Heart right ventricle (tissue), 16 donors: ENCODE results near the gene CCDC90B. TPM values are rescaled to one million over a fixed set of nuclear protein-coding genes. Genes with fewer than 3 reads are reported as not detected.
A peak's percentile ranks its signal among the peaks of the same experiment; 100 is the strongest.

Source experiments
- ATAC-seq, 8 donors: fragments of 200-7000 bp; cut with Tn5 transposase; one replicate each; pipeline ENCODE4 v1.9.1; 2020; ENCODE audit warnings: mild to moderate bottlenecking in 8 of 8, moderate library complexity in 8 of 8, moderate number of reproducible peaks in 1 of 8
- DNase-seq, 2 donors: peaks; one replicate each; pipeline ENCODE4 v3.0.0-alpha.2; 2020
- H3K27ac ChIP-seq, 10 donors: fragments of 200-600 bp; sonication (generic) in 2 of 10; one replicate each; pipeline versions ENCODE4 v1.5.0 to v1.8.0; 2020 to 2022; ENCODE audit warnings: mild to moderate bottlenecking in 3 of 10
- H3K27me3 ChIP-seq, 7 donors: fragments of 200-600 bp; one replicate each; pipeline ENCODE4 v1.8.0; 2021 to 2022; ENCODE audit warnings: mild to moderate bottlenecking in 2 of 7
- H3K36me3 ChIP-seq, 9 donors: fragments of 200-600 bp; sonication (generic) in 1 of 9; one replicate each; pipeline versions ENCODE4 v1.5.0 to v1.8.0; 2020 to 2022; ENCODE audit warnings: mild to moderate bottlenecking in 2 of 9
- H3K4me1 ChIP-seq, 9 donors: fragments of 200-600 bp; sonication (generic) in 1 of 9; one replicate each; pipeline versions ENCODE4 v1.5.0 to v1.8.0; 2020 to 2022; ENCODE audit warnings: mild to moderate bottlenecking in 4 of 9
- H3K4me3 ChIP-seq, 10 donors: fragments of 200-600 bp; sonication (generic) in 2 of 10; one replicate each; pipeline versions ENCODE4 v1.5.0 to v1.8.0; 2020 to 2022; ENCODE audit warnings: mild to moderate bottlenecking in 7 of 10, moderate library complexity in 2 of 10
- H3K9me3 ChIP-seq, 11 donors: fragments of 200-600 bp in 10 of 11; sonication (generic) in 2 of 11; one replicate each; pipeline versions ENCODE4 v1.5.0 to v1.8.0; 2013 to 2022; ENCODE audit warnings: mild to moderate bottlenecking in 2 of 11, control low read depth in 1 of 11, moderate library complexity in 1 of 11
- WGBS, 2 donors: extraction: QIAGEN DNeasy Blood & Tissue Kit; methylation state at CpG; one replicate each; pipeline ENCODE4 v1.1.7; 2013; ENCODE audit warnings: inconsistent platforms in 1 of 2; 5-methylcytosine and 5-hydroxymethylcytosine counted together
- intact Hi-C, 10 donors: fragments of 100-400 bp; cut with DNase I; formaldehyde crosslinking; loops; one replicate each; pipeline versions ENCODE4 v1.11.1 to v1.14.2; 2022
- polyA plus RNA-seq, 2 donors: library from polyadenylated mRNA; stranded (reverse); fragments of 200-250 nt; gene quantifications; one replicate each; pipeline ENCODE4 v1.2.3, GENCODE V29; 2013
- total RNA-seq, 10 donors: library from RNA; stranded (reverse); fragmentation: NEBNext Ultra II Directional in 3 of 10; extraction: Animal tissue kit (Norgen Biotek cat#: 25700) in 3 of 10; gene quantifications; one replicate each; pipeline versions ENCODE4 v1.2.1 to v1.2.4, GENCODE V29; 2021 to 2023
- TF ChIP-seq, protein P1 (sequence below), 9 donors: fragments of 200-600 bp; sonication (generic) in 2 of 9; IDR thresholded peaks; one replicate each; pipeline versions ENCODE4 v1.5.0 to v1.8.0; 2021 to 2022; ENCODE audit warnings: antibody characterized with exemption in 9 of 9, mild to moderate bottlenecking in 5 of 9, moderate library complexity in 1 of 9
- donor health status: Arrhythmogenic right ventricular cardiomyopathy.
- donor health status: ischemic (EF 13 %, LVEDD 7.1; RV severe dilation, severe dysfunction).
- donor health status: healthy with polysubstance abuse.
- donor health status: DM: no; HTN: yes; CAD: no.
- donor health status: DM: no; HTN: no; CAD: no.
- donor health status: ischemic (EF 25% LVEDD 6.9; RV normal size, moderate dysfunction).
- donor health status: ischemic (EF 25% LVEDD 5.7; RV mildly dilated, moderate dysfunction).
- donor health status: healthy.
- donor health status: DM: yes; HTN: yes; CAD: no.
- donor health status: Ischemic cardiomyopathy.
- donor health status: ischemic (EF 35%, LVEDD 5.7; RV mildly dilated, moderate dysfunction).
- donor health status: nonischemic (EF 11% LVEDD 7.7; RV severe dilation, severe dysfunction).
- donor health status: DM: yes; HTN: yes; CAD: no.
- donor health status: PGD.
- donor health status: ischemic (EF 29% LVEDD 5.4; RV normal size, mild dysfunction).
- donor health status: nonischemic (EF 23%, LVEDD 6.1; RV moderate dilation, normal function).

The CCDC90B gene
- total and polyA plus RNA-seq, 12 donors = 14.7 to 34.3 (median 27.0) TPM

GRCh38 chr11:83293457-83293774, 7.2 kb upstream of the CCDC90B start:
- TF ChIP-seq, protein P1, sequence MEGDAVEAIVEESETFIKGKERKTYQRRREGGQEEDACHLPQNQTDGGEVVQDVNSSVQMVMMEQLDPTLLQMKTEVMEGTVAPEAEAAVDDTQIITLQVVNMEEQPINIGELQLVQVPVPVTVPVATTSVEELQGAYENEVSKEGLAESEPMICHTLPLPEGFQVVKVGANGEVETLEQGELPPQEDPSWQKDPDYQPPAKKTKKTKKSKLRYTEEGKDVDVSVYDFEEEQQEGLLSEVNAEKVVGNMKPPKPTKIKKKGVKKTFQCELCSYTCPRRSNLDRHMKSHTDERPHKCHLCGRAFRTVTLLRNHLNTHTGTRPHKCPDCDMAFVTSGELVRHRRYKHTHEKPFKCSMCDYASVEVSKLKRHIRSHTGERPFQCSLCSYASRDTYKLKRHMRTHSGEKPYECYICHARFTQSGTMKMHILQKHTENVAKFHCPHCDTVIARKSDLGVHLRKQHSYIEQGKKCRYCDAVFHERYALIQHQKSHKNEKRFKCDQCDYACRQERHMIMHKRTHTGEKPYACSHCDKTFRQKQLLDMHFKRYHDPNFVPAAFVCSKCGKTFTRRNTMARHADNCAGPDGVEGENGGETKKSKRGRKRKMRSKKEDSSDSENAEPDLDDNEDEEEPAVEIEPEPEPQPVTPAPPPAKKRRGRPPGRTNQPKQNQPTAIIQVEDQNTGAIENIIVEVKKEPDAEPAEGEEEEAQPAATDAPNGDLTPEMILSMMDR (IDR thresholded peaks at IDR 0.05) = no peak
- H3K27me3 ChIP-seq = no peaks in the 10 kb centered on the region
- intact Hi-C loops = loop anchor here (1.0 to 10.0 kb wide), 7 partner anchors 429 to 524 kb away; no protein-coding TSS in a partner anchor
- whole genome bisulfite sequencing, 2 donors = 80 to 83% methylated on average over 4 of the region's 4 CpGs
- DNase-seq (no peak), ATAC-seq (no peak)
- no peaks in the 10 kb centered on the region for H3K9me3 ChIP-seq
- no peaks in the 10 kb centered on the region for H3K36me3 ChIP-seq
- no peak overlapping the region for H3K27ac ChIP-seq
- peaks cover 0 to 3% (median 0%) of the 10 kb centered on the region in 9 donors for H3K4me1 ChIP-seq
- no peak overlapping the region for H3K4me3 ChIP-seq

DNA sequence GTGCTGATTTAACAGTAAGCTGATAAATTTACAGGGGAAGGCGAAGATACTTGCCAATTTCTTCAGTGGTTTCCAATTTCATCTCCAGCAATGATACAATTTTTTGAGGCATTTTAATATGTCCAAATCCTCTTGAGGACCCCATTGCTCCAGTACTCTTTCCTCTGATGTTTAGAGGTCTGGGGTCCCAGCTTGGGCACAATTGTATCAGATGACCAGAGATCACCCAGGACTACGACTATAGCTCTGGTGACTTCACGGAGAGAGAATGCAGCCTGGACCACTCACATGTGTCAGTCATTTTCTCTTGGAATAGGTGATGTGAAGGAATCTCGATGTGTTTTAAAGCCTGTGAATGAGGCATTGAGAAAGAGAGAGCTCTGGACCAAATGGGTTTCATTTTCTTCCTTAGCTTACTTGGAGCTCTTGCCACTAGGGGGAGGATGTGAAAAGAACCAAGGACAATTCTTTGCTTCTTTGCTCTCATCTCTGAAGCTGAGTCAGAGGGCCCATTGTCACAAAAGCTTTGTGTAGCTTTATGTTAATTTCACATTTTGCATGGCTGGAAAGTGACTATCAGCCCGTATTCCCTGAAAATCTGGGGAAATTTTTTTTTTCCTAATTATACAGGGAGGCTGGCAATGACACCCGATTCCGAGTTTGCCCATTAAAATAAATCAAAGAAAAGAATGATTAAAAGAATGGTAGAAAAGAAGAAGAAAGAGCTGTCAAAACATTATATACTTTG, 6.7 kb upstream of the CCDC90B start:
- intact Hi-C loops = loop anchor here (1.0 to 10.0 kb wide), 8 partner anchors 429 to 524 kb away; no protein-coding TSS in a partner anchor

GRCh38 chr11:83287631-83288030, 1.5 kb upstream of the CCDC90B start:
- Histone ChIP-seq H3K4me3 (no peak overlapping the region), H3K27me3 (no peaks in the 10 kb centered on the region), H3K9me3 (no peaks in the 10 kb centered on the region), H3K4me1 (peaks cover 0 to 28% (median 25%) of the 10 kb centered on the region in 9 donors), H3K27ac (no peak overlapping the region), H3K36me3 (no peaks in the 10 kb centered on the region)
- TF ChIP-seq, protein P1 (IDR thresholded peaks at IDR 0.05) = no peak
- intact Hi-C loops = loop anchor here in 2 of 10 donors (10.0 kb wide), 2 partner anchors 213 to 383 kb away; partner anchors contain the start of genes DDIAS (in 1 of the 2), PRCP (in 1 of the 2) and RAB30 (in 1 of the 2)
- no peak for DNase-seq
- ATAC-seq = no peak
- WGBS, 2 donors = 98% methylated on average over 6 of the region's 6 CpGs

More for the DNA sequence above, 6.7 kb upstream of the CCDC90B start:
- H3K27ac ChIP-seq = no peak overlapping the region
- H3K4me1 ChIP-seq = peaks cover 0 to 3% (median 0%) of the 10 kb centered on the region in 9 donors
- ATAC-seq (peak in 6 of 8 donors; percentile 51 to 77 (median 58)), DNase-seq (peak in 1 of 2 donors; percentile 33)
- peak overlapping the region in 1 of 10 donors; percentile 20 for H3K4me3 ChIP-seq
- no peaks in the 10 kb centered on the region for H3K27me3 ChIP-seq
- 43 to 48% methylated on average over 7 of the region's 7 CpGs for WGBS, 2 donors
- no peaks in the 10 kb centered on the region for H3K36me3 ChIP-seq
- TF ChIP-seq, protein P1 (IDR thresholded peaks at IDR 0.05) = peak; percentile 35 to 75 (median 68)
- no peaks in the 10 kb centered on the region for H3K9me3 ChIP-seq

DNA sequence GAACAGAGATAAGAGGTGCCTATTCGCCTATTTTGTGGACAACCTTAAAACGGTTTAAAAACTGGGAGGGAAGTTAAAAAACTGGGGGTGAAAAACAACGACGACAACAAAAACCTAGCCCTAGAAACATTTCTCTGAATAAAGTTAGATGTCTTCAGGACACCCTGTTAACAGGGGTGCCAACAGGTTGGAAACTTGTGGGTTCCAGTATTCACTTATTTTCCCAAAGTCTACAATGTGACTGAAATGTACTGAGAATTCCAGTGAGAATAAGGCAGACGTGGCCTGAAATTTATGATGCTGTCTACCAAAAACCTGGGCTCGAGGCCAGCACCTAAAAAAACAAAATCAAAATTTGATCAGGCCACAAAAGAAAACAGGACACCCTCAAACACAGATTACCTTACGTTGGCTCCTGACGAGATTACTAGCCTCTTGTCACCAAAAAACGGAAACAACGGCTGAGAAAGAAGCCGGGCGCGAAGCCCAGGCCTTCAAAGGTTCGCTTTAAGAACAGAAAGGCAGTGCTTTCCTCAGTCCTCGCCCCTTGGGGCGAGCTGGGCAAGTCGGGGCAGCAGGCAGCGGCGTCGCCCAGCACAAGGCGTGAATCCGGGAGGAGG, 906 bp downstream of the CCDC90B start:
- peaks cover 0 to 44% (median 35%) of the 10 kb centered on the region in 9 donors for H3K4me1 ChIP-seq

More for the DNA sequence above, 906 bp downstream of the CCDC90B start:
- H3K27me3 ChIP-seq = no peaks in the 10 kb centered on the region
- DNase-seq (no peak), ATAC-seq (peak; percentile 50 to 84 (median 71))
- intact Hi-C loops = loop anchor here in 2 of 10 donors (10.0 kb wide), 2 partner anchors 210 to 380 kb away; partner anchors contain the start of genes DDIAS (in 1 of the 2), PRCP (in 1 of the 2) and RAB30 (in 1 of the 2)
- 1 to 2% methylated on average over 22 of the region's 22 CpGs for WGBS, 2 donors
- peaks cover 0 to 4% (median 0%) of the 10 kb centered on the region in 9 donors for H3K36me3 ChIP-seq
- H3K27ac ChIP-seq = peak overlapping the region; percentile 87 to 99 (median 96)
- TF ChIP-seq, protein P1 (IDR thresholded peaks at IDR 0.05) = no peak
- H3K9me3 ChIP-seq = no peaks in the 10 kb centered on the region
- H3K4me3 ChIP-seq = peak overlapping the region; percentile 56 to 90 (median 80)
